Esophagus mucosa (tissue), 1 donor: ENCODE measurements around the gene RAD51B. TPM values are rescaled to one million over a fixed set of nuclear protein-coding genes. Genes with fewer than 3 reads are reported as not detected.

Experiments used
- ATAC-seq: fragments of 200-7000 bp; cut with Tn5 transposase; one replicate; pipeline ENCODE4 v1.9.1; 2020
- total RNA-seq: library from RNA; stranded (reverse); gene quantifications from one replicate; pipeline ENCODE4 v1.2.4, GENCODE V29; 2023
- donor health status: DM: yes; HTN: yes; CAD: no.

Gene RAD51B
- total RNA-seq, 1 donor from 2014 or later: 12.2 TPM

DNA sequence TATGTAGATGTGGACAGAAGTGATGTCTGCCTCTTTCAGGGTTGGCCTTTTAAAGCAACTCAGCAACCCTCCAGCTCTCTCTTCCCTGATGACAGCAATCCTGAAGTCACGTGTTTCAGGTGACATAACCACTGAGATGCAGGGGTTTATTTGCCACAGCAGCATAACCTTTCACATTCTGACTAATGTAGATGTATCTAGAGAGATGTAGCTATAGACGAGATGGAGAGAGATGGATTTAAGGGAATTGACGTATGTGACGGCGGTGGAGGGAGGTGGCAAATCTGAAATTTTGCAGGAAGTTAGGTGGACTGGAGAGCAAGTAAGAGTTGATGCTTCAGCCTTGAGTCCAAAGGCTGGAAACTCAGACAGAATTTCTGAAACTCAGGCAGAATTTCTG lies 847.3 kb downstream of the RAD51B start:
- no peak for ATAC-seq

DNA sequence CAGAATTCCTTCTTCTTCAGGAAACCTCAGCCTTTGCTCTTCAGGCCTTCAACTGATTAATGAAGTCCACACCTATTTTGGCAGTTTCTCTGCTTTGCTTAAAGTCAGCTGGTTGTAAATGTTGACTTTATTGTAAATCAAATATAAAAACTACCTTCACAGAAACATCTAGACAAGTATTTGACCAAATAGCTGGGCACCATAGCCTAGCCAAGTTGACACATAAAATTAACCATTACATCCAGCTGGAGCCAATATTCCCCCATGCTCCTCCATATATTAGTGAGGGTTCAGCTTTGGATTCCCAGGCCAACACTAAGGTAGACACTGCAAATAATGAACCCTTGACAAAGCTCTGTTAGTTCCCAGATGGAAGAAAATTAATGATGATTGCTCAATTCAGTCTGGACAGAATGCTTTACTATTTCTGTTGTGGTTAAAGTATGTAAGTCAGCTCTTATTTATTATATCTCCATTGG lies 847.8 kb downstream of the RAD51B start:
- no peak for ATAC-seq

DNA sequence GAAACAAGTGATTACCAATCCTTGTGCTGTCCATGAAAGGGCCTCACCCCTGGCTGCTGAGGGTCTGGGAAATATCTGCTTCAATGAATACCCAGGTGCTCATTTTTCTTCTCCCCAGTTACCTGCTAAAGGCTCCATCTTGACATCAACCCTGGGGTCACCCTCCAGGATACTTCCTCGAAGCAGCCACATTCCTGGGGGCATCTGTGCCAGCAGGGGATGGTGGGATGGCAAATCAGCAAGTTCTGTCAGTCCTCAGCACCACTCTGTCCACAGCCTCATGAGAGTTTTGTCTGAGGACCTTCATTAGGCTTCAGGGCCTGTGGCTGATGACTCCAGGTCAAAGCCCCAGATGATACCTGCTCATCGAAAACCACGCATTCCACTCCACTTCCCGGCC lies 848.4 kb downstream of the RAD51B start:
- no peak for ATAC-seq

DNA sequence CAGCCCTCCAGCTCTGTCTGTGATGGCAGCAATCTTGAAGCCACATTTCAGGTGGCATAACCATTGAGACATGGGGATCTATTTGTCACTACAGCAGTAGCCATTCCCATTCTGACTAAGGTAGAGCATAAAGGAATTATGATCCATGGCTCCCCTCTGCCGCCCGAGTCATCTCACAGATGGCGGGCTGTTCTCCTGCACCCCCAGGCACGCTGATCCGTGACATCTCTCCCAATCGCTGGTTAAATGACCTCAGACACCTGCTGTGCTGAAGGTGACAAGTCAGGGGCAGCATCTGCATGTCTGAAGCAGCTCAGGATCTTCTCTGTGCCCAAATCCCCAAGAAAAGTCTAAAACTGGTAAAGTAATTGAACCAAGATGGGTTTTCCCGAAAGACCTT lies 849.0 kb downstream of the RAD51B start:
- ATAC-seq: no peak

DNA sequence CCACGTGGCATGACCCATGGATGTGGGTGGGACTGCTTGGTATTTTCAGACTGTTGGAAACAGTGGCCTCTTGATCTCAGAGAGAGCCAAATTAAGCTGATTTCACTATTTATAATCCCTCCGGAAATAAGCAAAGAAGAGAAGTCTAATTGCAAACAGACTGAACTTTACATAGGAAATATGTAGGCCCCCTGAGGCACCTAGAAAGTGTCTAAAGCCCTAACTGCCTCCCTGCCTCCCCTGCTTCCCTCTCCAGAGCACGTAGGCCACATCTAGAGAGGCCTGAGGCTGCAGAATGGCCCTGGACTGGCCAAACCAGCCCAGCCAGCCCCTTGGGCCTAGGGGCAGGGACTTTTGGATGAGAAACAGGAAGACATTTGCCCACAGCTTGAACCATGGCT lies 849.5 kb downstream of the RAD51B start:
- ATAC-seq: peak; percentile 84

DNA sequence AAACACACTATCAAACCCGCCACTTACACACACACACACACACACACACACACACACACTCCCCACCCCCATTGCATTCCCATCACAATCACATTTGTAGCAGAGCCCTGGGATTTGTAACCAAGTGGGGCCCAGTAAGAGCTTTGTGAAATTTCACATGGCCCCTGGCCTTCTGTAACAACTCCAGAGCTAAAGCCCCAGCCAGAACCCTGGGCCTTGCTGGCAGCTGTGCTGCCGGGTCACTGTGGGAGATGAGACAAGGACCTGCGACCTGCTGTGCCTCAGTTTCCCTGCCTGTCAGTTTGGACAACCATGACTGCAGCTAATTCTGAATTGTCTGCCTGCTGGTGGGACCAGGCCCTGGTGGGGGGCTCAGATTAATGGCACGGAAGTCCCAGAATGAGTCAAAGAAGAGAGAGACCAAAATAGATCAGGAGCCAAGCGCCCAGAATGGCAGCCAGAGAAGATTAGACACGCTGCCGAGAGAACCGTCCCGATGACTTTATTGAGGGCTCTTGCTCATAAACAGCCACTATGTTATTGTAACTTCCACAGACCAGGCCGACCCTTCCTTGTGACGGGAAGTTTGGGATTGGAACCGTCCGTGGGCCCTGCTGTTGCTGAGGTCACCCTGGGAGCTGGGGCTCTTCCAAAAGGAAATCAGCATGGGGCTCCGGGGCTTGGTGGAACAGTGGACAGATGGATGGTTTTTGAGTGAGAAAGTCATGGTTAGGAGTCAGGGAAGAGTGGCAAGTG lies 850.2 kb downstream of the RAD51B start:
- ATAC-seq: no peak

DNA sequence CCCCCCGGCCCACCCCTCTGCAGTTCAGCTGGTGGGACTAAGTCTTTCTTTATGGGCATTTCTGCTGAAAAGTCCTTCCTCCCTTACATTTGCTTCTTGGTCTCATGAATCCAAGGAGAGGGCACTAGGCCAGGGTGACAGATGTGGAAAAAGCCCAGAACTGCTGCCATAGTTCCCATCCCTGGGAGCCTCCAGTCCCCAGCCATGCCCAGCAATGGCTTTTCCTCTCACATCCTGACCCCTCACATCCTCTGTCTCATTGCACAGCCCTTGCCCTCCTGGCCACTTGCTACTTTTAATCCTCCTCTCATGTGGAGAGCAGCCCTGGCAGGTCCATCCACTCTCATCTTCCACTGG lies 850.8 kb downstream of the RAD51B start:
- ATAC-seq: no peak

DNA sequence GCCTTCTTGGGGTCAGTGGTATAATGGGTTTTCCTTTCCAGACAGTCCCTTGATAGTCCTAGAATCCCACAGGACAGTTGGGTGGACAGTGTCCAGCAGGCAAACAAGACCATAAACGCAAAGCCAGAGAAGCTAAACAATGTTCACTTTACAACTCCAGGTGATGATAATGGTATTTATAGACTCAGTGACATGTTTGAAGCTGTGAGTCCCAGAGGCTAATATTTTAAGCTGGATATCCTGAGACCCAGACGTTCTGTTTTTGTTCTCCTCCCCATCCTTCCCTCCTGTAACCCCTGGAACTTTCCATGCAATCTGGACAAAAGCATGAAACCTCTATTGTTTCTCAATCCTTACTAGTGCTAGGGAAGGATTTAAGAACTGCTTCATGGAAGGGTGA lies 852.3 kb downstream of the RAD51B start:
- ATAC-seq: no peak

DNA sequence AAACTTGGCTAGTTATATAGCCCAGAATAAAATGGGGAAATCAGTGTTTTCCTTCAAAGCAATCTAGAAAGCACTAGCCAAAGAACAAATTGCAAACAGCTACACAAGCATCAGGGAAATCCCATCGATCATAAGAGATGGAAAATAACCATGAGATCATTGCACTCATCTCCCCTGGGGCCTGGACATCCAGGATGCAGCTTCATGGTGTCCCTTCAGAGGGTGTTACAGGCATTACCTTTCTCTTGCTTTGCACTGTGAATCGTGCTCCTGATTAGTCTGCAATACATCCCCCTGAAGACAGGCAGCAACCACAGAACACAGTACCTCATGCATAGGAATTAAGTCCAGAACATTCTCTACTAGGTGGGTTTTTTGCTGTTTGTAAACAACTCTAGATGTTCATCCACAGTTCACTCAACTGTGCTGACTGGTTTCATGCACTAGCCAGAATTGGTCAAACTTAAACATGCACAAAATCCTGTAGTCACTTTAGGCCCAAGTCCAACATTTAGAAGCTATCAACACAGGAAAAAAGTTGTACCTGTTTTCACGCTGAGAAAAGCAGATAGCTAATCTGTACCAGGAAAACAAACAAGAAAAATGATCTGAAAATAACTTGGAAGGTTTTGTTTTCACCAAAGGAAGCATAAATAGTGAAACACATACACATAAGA lies 853.2 kb downstream of the RAD51B start:
- no peak for ATAC-seq

DNA sequence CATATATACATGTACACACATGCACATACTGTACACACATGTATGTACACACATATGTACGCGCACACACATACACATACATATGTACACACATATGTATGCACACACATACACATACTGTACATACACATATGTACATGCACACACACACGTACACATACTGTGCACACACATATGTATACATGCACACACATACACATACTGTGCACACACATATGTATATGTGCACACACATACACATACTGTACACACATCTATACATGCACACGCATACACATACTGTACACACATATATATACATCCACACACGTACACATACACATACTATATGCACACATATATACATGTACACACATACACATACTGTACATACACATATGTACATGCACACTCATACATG lies 853.9 kb downstream of the RAD51B start:
- ATAC-seq: no peak

DNA sequence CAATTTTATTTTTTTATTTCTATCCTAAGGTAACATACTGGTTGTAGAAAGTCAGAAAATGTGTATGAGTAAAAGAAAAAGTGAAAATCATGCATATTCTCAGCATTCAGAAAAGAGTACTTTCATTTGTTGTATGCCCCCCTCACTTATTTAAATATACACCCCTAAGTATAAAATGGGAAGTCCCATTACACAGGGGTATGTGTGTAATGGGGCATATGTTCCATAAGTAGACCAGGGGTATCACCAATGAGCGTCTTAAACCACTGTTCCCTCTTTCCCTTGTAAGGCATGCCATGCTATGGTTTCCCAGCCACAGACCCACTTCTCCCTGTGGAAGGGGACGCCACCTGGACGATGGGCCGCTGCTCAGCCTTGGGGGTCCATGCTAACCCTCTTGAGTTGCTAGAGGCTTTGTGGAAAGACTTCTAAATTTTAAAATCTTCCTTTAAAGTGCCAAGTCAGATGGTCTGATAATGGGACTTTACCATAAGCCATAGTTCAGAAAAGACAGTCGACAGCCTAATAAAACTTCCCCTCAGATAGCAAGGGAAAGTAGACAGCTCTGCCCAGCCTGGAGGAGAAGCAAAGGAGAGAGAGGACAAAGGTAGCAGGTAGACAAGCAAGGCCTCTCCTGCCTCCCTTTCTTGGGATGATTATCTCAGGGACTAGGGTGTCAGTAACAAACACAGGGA lies 855.1 kb downstream of the RAD51B start:
- no peak for ATAC-seq

DNA sequence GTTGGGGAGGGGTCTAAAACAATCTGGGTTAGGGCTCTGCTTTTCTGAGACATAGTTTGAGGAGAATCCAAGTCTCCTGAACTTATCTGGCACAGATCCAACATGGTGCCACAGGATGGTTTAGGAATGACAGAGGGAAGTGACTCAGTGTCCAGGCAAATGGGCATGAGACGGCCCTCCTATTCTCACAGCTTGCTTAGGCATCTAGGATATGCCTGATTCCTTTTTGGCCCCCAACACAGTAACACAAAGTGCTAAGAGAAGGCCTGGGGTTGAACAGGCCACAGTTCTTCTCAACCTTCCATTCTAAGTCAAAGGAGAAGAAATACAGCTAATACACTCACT lies 855.6 kb downstream of the RAD51B start:
- no peak for ATAC-seq

DNA sequence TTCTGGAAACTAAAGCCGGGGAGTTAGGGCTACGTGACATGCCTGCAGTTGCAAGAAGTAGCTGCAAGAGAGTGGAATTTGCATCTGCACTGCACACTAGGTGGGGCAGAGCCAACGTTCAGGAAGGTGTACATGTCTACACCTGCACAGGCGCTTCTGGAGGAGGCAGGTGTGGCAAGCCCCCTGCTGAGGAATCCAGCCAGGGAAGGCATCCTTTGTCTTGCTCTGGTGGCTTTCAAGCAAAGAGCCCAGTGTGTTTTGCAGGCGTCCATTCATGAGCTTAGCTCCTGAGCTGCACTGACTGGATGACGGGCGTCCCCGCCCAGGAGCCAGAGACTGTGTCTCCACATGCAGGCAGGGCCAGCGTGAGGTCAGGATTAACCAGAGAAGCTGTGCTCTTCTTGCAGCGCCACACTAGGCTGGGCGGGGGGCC lies 856.9 kb downstream of the RAD51B start:
- peak; percentile 95 for ATAC-seq

DNA sequence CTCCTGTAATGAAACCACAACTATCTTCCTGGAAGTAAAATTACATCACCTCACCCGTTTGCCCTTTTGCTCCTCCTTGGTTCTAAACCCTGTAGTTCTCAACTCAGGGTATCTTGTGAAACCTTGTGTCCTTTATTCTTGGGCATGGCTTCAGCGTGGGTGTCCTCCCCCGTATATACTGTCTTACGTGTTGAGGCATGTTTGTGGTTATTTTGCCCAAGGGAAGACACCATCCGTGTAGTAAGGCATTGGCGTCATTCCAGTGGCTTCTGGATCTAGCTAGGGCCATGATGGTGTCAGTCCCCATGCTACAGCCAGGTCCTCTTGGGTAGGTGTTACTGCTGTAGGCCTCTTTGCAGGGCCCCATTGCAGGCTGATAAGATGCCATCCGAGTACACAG lies 857.9 kb downstream of the RAD51B start:
- peak; percentile 63 for ATAC-seq

DNA sequence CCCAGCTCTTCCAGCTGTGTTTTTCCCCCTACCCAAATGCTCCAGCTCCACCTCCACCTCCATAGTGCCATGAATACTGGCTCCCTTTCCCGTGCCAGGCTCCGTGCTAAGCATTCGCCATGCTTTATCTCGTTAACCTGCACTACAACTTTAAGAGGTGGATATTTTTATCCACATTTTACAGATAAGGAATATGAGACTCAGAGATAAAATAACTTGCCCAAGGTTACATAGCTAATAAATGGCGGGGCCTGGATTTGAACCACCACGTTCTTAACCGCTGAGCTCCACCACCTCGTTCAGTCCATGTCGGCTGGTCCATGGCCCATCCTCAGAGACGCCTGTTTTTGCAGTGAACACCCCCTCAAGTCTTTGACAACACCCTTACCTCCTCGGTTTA lies 858.3 kb downstream of the RAD51B start:
- no peak for ATAC-seq

DNA sequence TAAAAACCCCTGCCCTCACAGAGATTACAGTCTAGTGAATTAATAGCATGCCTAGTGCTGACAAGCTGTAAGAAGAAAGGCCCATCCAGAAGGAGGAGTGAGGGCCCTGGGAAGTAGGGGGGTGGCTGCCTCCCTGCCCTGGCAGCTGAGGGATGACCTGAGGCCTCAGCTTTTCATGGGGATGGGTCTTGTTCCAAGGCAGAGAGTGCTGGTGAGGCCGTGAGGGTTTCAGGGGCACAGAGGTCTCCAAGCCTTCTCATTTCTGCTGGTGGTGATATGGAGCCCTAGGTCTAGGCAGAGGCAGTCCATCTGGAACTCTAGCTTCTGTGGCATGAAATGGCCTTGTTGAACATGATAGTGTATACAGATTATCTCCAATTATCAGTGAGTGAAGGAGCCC lies 858.9 kb downstream of the RAD51B start:
- ATAC-seq: no peak

DNA sequence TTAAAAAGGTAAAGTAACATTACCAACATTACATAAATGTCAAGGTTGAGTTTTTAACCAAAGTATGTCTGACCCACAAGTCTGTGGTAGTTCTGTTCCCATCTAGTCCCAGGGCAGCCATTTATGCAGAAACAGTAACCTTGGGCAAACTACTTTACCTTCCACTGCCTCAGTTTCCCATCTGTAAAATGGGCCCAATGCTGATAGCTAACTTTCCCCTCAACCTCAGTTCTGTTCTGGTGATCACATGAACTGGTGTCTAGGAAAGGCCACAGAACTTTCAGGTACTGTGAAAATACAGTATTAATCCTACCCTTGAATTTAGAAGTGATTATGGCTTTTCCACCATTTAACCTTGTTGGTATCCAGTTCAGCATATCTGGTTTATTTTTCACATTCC lies 859.7 kb downstream of the RAD51B start:
- ATAC-seq: no peak

DNA sequence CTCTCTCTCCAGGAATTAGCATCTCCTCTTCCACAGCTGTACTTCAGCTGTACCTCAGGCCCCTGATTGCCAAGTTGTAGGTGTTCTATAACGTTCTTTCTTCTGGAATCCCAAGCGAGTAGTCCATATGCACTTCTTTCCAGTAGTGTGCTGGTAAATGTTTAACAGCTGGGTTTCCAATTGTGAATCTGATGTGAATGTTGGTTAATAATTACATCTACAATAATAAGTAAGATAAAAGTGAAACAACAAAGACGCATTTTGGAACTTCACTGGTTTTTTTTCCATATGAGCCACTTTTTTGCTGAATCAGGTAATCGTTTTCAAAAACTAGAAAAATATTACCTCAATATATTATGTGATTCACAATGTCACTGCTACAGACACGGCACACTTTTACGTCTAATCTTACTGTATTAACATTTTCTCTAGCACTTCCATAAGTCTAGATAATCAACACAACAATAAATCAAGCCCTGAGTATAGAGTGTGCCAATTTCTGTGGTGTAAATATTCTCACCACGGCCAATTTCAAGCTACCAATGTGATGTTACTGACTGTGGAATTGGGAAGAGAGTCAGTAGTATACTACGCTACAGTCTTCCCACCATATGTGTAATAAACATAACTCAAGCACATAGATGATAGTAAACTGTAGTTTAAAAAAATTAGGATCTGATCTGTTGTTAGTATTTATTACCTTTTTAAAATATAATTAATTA lies 860.3 kb downstream of the RAD51B start:
- ATAC-seq: no peak

DNA sequence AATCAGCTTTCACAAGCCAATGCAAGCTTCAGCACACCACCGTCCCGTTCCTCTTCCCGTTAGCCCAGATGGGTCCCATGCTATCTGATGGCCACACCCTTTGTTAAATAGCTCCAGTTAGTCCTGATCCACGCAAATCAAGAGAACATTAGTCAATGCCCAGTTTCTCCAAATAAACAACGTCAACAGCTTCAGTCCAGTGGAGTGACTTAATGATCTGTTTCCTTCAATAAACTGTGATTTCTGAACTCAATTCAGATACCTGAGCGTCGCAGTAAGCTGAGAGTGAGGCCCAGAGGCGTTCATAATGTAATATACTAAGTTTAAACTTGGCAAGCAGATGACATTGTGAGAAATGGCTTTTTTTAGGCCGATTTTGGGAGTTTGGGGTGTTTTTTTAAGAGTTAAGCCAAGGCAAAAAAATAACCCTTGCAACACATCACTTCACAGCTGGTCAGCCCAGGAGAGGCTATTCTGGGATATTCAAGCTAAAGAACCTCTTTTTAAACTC lies 861.0 kb downstream of the RAD51B start:
- no peak for ATAC-seq

DNA sequence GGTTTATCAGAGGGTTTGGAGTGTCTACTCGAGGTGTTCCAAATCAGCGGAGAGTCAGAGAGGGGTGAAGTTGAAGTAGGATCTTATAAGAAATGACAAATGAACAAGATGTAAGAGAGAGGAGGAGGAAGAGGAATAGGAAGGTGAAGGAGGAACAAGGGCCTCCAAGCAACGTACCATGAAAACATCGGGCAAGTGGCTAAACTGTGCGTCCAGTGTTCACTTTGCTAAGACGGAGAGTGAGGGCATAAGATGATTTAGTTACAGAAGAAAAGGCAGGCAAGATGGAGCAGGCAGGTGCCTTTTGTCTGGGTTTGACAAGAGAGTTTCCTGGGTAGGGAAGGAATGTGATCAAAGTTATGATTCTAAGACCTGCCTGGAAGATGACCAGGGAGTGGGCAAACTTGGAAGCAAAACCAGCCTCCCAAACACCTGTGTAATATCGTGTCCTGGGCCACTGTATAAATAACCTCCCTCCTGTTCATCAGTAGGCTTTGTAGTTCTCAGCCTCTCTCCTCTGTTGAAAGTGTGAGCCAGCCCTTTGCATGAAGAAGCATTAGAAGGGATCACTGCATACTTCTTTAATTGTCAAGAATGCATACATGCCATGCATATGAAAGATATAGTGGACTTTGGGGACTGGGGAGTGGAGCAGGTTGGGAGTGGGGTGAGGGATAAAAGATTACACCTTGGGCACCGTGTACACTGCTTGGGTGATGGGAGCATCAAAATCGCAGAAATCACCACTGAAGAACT lies 861.9 kb downstream of the RAD51B start:
- ATAC-seq: no peak

DNA sequence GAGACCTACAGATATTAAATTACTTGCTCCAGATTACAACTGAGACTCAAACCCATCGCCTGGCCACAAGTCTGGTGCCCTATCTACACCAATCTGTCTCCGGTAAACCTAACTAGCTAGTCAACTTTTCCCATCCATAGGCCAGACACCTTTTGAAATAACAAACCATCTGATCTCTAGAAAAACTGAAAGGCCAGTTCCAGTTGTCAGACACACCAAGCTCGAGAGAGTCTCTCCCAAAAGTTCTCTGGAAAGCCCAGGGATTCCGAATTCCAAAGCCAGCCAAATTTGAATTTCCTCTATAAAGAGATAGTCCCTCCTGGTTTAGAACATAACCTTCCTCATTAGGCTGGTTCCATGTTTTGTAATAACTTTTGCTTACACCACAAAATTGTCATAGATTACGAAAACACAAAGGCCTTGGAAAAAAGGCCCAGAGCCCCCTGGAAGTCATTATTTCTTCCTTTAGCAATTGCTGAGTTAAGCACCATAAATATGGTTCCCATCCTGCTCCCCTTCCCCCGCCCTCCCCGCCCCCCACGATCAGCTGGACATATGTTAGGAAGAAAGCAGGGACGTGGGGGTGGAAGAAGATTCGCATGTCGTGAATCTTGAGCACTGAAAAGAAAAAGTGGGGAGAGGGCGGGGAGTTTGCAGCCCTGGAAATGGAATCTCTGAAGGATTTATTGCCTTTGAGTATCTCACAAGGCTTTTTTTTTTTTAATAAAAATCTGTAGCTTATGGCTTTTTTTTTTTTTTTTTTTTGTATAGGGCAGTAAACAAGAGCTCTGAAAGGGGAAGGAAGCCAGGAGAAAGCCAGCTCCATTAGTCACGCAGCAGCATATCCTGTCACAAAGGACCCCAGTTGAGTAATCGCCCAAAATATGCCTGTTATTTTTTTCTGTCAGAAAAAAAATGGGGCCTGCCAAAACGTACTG lies 862.9 kb downstream of the RAD51B start:
- ATAC-seq: peak; percentile 36
